WTC11 (cell line): ENCODE measurements around the gene RAB4A. TPM values are rescaled to one million over a fixed set of nuclear protein-coding genes. Genes with fewer than 3 reads are reported as not detected.

ENCODE experiments used
- ATAC-seq: fragments of 200-7000 bp; cut with Tn5 transposase; 2 replicates; pipeline ENCODE4 v1.10.0; 2021; ENCODE audit warnings: mild to moderate bottlenecking, moderate library complexity
- CTCF ChIA-PET: fragments of 300-600 bp; sonication (Branson Sonifier 250); formaldehyde crosslinking; loops from one replicate; lab custom pipeline; 2021; ENCODE audit warnings: antibody characterized with exemption; lab: Charles Lee
- POLR2A ChIA-PET: fragments of 350-600 bp; sonication (Branson Sonifier 250); formaldehyde crosslinking; loops from one replicate; lab custom pipeline; 2021; ENCODE audit warnings: antibody characterized with exemption; lab: Charles Lee
- DNase-seq: peaks from one replicate; pipeline ENCODE4 v3.0.0; 2021; ENCODE audit warnings: low spot score
- H3K27ac Mint-ChIP-seq: 2 replicates; pipeline ENCODE4 v1.8.0; 2021; ENCODE audit warnings: mixed read lengths
- H3K27me3 Mint-ChIP-seq: 2 replicates; pipeline ENCODE4 v1.8.0; 2021; ENCODE audit warnings: low read depth, mild to moderate bottlenecking, moderate library complexity, mixed read lengths
- H3K36me3 Mint-ChIP-seq: 2 replicates; pipeline ENCODE4 v1.8.0; 2021; ENCODE audit warnings: mixed read lengths
- H3K4me1 Mint-ChIP-seq: 2 replicates; pipeline ENCODE4 v1.8.0; 2022; ENCODE audit warnings: mixed read lengths
- H3K4me3 Mint-ChIP-seq: 2 replicates; pipeline ENCODE4 v1.8.0; 2021; ENCODE audit warnings: mild to moderate bottlenecking, moderate library complexity, mixed read lengths
- H3K9me3 Mint-ChIP-seq: 2 replicates; pipeline ENCODE4 v1.8.0; 2021; ENCODE audit warnings: mixed read lengths
- EMX1 ChIP-seq: fragments of 250-450 bp; sonication (Bioruptor Pico); IDR thresholded peaks from 2 replicates; pipeline ENCODE4 v1.8.0; 2021; ENCODE audit warnings: mild to moderate bottlenecking
- ETV6 ChIP-seq: sonication (generic); formaldehyde crosslinking; IDR thresholded peaks from 2 replicates; pipeline ENCODE4 v1.8.1; 2022; ENCODE audit warnings: mild to moderate bottlenecking, missing genetic modification reagents
- JAZF1 ChIP-seq: fragments of 250-450 bp; sonication (Bioruptor Pico); IDR thresholded peaks from 2 replicates; pipeline ENCODE4 v1.9.0; 2021; ENCODE audit warnings: moderate library complexity, mild to moderate bottlenecking, inconsistent platforms
- NR3C1 ChIP-seq: sonication (generic); formaldehyde crosslinking; conservative IDR thresholded peaks from 2 replicates; pipeline ENCODE4 v1.8.1; 2023; ENCODE audit warnings: low read depth, mild to moderate bottlenecking, missing genetic modification reagents
- PRRX2 ChIP-seq: fragments of 250-450 bp; sonication (Bioruptor Pico); IDR thresholded peaks from 2 replicates; pipeline ENCODE4 v1.8.0; 2021; ENCODE audit warnings: mild to moderate bottlenecking
- SP1 ChIP-seq: sonication (generic); formaldehyde crosslinking; conservative IDR thresholded peaks from 2 replicates; pipeline ENCODE4 v1.8.1; 2022; ENCODE audit warnings: missing genetic modification reagents
- TEAD4 ChIP-seq: sonication (generic); formaldehyde crosslinking; IDR thresholded peaks from 2 replicates; pipeline ENCODE4 v1.8.0; 2022; ENCODE audit warnings: mild to moderate bottlenecking, missing genetic modification reagents
- ZBTB21 ChIP-seq: sonication (generic); formaldehyde crosslinking; IDR thresholded peaks from 2 replicates; pipeline ENCODE4 v1.8.1; 2023; ENCODE audit warnings: mild to moderate bottlenecking, missing genetic modification reagents, borderline replicate concordance
- ZNF121 ChIP-seq: sonication (generic); formaldehyde crosslinking; IDR thresholded peaks from 2 replicates; pipeline ENCODE4 v1.8.0; 2023; ENCODE audit warnings: missing genetic modification reagents
- ZNF263 ChIP-seq: sonication (generic); formaldehyde crosslinking; IDR thresholded peaks from 2 replicates; pipeline ENCODE4 v1.8.1; 2022; ENCODE audit warnings: low read depth, mild to moderate bottlenecking, moderate library complexity, missing genetic modification reagents
- total RNA-seq: library from RNA; stranded (reverse); gene quantifications from 3 replicates; pipeline ENCODE4 v1.2.3, GENCODE V29; 2021
- TF ChIP-seq, protein P1 (sequence below): sonication (generic); formaldehyde crosslinking; IDR thresholded peaks from 2 replicates; pipeline ENCODE4 v1.8.0; 2022; ENCODE audit warnings: mild to moderate bottlenecking, missing genetic modification reagents
- TF ChIP-seq, protein P2 (sequence below): sonication (generic); formaldehyde crosslinking; IDR thresholded peaks from 2 replicates; pipeline ENCODE4 v1.8.1; 2022; ENCODE audit warnings: mild to moderate bottlenecking, missing genetic modification reagents, moderate library complexity, borderline replicate concordance
- TF ChIP-seq, protein P3 (sequence below): sonication (generic); formaldehyde crosslinking; IDR thresholded peaks from 2 replicates; pipeline ENCODE4 v1.8.0; 2023; ENCODE audit warnings: mild to moderate bottlenecking, missing genetic modification reagents
- TF ChIP-seq, protein P4 (sequence below): sonication (generic); formaldehyde crosslinking; IDR thresholded peaks from 2 replicates; pipeline ENCODE4 v1.8.0; 2022; ENCODE audit warnings: mild to moderate bottlenecking, missing genetic modification reagents
- TF ChIP-seq, protein P5 (sequence below): sonication (generic); formaldehyde crosslinking; IDR thresholded peaks from 2 replicates; pipeline ENCODE4 v1.8.1; 2022; ENCODE audit warnings: missing genetic modification reagents, borderline replicate concordance
- TF ChIP-seq, protein P6 (sequence below): sonication (generic); formaldehyde crosslinking; IDR thresholded peaks from 2 replicates; pipeline ENCODE4 v1.8.1; 2023; ENCODE audit warnings: mild to moderate bottlenecking, missing genetic modification reagents, borderline replicate concordance
- TF ChIP-seq, protein P7 (sequence below): sonication (generic); formaldehyde crosslinking; IDR thresholded peaks from 2 replicates; pipeline ENCODE4 v1.8.0; 2023; ENCODE audit warnings: missing genetic modification reagents, mild to moderate bottlenecking, borderline replicate concordance
- TF ChIP-seq, protein P8 (sequence below): fragments of 250-450 bp; sonication (Bioruptor Pico); IDR thresholded peaks from 2 replicates; pipeline ENCODE4 v1.8.0; 2021; ENCODE audit warnings: mild to moderate bottlenecking

The RAB4A gene
- total RNA-seq, 1 experiment from 2014 or later: 67.9 TPM

DNA sequence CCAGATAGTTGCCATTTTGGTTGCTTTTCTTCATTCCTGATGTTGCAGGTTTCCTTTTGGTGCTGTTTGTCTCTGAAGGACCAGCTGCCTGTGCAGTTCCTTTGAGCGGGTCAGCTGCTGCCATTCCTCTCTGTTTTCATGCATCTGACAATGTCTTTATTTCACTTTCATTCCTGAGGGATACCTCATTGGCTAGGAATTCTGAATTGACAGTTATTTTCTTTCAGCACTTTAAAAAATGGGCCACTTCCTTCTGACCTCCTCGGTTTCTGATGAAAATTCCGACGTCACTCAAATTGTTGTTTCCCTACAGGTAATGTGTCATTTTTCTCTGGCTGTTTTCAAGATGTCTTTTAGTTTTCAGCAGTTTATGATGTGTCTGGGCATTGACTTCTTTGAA is 47.1 kb downstream of the RAB4A start:
- Mint-ChIP-seq H3K4me1 (no peaks in the 10 kb centered on the region), H3K27me3 (no peaks in the 10 kb centered on the region), H3K4me3 (no peak overlapping the region), H3K27ac (no peak overlapping the region), H3K36me3 (peaks cover 4% of the 10 kb centered on the region)
- DNase-seq (no peak), ATAC-seq (no peak)
- ChIA-PET CTCF (no interaction called here), POLR2A (no interaction called here)
- TF ChIP-seq, protein P1, sequence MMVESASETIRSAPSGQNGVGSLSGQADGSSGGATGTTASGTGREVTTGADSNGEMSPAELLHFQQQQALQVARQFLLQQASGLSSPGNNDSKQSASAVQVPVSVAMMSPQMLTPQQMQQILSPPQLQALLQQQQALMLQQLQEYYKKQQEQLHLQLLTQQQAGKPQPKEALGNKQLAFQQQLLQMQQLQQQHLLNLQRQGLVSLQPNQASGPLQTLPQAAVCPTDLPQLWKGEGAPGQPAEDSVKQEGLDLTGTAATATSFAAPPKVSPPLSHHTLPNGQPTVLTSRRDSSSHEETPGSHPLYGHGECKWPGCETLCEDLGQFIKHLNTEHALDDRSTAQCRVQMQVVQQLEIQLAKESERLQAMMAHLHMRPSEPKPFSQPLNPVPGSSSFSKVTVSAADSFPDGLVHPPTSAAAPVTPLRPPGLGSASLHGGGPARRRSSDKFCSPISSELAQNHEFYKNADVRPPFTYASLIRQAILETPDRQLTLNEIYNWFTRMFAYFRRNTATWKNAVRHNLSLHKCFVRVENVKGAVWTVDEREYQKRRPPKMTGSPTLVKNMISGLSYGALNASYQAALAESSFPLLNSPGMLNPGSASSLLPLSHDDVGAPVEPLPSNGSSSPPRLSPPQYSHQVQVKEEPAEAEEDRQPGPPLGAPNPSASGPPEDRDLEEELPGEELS (CRISPR knock-in tag): no peak
- TF ChIP-seq ZNF263 (no peak), JAZF1 (CRISPR knock-in tag) (no peak), EMX1 (no peak), PRRX2 (CRISPR knock-in tag) (no peak)
- TF ChIP-seq, protein P2, sequence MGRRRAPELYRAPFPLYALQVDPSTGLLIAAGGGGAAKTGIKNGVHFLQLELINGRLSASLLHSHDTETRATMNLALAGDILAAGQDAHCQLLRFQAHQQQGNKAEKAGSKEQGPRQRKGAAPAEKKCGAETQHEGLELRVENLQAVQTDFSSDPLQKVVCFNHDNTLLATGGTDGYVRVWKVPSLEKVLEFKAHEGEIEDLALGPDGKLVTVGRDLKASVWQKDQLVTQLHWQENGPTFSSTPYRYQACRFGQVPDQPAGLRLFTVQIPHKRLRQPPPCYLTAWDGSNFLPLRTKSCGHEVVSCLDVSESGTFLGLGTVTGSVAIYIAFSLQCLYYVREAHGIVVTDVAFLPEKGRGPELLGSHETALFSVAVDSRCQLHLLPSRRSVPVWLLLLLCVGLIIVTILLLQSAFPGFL: no peak
- TF ChIP-seq, protein P3, sequence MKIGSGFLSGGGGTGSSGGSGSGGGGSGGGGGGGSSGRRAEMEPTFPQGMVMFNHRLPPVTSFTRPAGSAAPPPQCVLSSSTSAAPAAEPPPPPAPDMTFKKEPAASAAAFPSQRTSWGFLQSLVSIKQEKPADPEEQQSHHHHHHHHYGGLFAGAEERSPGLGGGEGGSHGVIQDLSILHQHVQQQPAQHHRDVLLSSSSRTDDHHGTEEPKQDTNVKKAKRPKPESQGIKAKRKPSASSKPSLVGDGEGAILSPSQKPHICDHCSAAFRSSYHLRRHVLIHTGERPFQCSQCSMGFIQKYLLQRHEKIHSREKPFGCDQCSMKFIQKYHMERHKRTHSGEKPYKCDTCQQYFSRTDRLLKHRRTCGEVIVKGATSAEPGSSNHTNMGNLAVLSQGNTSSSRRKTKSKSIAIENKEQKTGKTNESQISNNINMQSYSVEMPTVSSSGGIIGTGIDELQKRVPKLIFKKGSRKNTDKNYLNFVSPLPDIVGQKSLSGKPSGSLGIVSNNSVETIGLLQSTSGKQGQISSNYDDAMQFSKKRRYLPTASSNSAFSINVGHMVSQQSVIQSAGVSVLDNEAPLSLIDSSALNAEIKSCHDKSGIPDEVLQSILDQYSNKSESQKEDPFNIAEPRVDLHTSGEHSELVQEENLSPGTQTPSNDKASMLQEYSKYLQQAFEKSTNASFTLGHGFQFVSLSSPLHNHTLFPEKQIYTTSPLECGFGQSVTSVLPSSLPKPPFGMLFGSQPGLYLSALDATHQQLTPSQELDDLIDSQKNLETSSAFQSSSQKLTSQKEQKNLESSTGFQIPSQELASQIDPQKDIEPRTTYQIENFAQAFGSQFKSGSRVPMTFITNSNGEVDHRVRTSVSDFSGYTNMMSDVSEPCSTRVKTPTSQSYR (CRISPR knock-in tag): no peak
- TF ChIP-seq, protein P4, sequence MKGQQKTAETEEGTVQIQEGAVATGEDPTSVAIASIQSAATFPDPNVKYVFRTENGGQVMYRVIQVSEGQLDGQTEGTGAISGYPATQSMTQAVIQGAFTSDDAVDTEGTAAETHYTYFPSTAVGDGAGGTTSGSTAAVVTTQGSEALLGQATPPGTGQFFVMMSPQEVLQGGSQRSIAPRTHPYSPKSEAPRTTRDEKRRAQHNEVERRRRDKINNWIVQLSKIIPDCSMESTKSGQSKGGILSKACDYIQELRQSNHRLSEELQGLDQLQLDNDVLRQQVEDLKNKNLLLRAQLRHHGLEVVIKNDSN: no peak
- TF ChIP-seq, protein P5, sequence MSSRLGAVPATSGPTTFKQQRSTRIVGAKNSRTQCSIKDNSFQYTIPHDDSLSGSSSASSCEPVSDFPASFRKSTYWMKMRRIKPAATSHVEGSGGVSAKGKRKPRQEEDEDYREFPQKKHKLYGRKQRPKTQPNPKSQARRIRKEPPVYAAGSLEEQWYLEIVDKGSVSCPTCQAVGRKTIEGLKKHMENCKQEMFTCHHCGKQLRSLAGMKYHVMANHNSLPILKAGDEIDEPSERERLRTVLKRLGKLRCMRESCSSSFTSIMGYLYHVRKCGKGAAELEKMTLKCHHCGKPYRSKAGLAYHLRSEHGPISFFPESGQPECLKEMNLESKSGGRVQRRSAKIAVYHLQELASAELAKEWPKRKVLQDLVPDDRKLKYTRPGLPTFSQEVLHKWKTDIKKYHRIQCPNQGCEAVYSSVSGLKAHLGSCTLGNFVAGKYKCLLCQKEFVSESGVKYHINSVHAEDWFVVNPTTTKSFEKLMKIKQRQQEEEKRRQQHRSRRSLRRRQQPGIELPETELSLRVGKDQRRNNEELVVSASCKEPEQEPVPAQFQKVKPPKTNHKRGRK: no peak
- TF ChIP-seq, all 79 proteins: peak for 0
- H3K9me3 Mint-ChIP-seq: no peaks in the 10 kb centered on the region

DNA sequence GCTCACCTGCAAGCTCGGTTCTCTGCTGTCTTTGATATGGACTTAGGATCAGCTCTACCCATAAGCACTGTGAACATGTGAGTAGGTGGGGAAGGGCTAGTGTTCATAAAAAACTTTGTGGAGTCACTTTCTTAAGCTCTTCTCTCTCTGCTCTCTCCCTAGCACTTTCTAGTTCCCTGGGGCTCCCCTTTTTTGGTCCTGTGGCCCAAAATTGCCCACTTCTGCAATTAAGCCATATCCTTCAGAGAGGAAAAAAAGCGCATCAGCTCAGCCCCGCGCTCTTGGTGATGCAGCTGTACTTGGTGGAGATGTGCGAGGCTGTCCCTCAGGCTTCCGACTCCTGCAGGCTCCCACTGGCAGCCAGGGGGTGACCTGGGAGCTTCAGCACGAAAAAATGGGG is 48.6 kb downstream of the RAB4A start:
- ATAC-seq (no peak), DNase-seq (no peak)
- Mint-ChIP-seq H3K27me3 (no peaks in the 10 kb centered on the region), H3K27ac (no peak overlapping the region), H3K4me3 (no peak overlapping the region), H3K9me3 (no peaks in the 10 kb centered on the region), H3K36me3 (peaks cover 12% of the 10 kb centered on the region), H3K4me1 (no peaks in the 10 kb centered on the region)
- TF ChIP-seq SP1 (no peak), ZBTB21 (CRISPR knock-in tag) (no peak), TEAD4 (CRISPR knock-in tag) (no peak), NR3C1 (CRISPR knock-in tag) (no peak), ZNF121 (CRISPR knock-in tag) (no peak), ETV6 (CRISPR knock-in tag) (no peak)
- TF ChIP-seq, protein P6, sequence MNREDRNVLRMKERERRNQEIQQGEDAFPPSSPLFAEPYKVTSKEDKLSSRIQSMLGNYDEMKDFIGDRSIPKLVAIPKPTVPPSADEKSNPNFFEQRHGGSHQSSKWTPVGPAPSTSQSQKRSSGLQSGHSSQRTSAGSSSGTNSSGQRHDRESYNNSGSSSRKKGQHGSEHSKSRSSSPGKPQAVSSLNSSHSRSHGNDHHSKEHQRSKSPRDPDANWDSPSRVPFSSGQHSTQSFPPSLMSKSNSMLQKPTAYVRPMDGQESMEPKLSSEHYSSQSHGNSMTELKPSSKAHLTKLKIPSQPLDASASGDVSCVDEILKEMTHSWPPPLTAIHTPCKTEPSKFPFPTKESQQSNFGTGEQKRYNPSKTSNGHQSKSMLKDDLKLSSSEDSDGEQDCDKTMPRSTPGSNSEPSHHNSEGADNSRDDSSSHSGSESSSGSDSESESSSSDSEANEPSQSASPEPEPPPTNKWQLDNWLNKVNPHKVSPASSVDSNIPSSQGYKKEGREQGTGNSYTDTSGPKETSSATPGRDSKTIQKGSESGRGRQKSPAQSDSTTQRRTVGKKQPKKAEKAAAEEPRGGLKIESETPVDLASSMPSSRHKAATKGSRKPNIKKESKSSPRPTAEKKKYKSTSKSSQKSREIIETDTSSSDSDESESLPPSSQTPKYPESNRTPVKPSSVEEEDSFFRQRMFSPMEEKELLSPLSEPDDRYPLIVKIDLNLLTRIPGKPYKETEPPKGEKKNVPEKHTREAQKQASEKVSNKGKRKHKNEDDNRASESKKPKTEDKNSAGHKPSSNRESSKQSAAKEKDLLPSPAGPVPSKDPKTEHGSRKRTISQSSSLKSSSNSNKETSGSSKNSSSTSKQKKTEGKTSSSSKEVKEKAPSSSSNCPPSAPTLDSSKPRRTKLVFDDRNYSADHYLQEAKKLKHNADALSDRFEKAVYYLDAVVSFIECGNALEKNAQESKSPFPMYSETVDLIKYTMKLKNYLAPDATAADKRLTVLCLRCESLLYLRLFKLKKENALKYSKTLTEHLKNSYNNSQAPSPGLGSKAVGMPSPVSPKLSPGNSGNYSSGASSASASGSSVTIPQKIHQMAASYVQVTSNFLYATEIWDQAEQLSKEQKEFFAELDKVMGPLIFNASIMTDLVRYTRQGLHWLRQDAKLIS: no peak
- TF ChIP-seq, protein P7, sequence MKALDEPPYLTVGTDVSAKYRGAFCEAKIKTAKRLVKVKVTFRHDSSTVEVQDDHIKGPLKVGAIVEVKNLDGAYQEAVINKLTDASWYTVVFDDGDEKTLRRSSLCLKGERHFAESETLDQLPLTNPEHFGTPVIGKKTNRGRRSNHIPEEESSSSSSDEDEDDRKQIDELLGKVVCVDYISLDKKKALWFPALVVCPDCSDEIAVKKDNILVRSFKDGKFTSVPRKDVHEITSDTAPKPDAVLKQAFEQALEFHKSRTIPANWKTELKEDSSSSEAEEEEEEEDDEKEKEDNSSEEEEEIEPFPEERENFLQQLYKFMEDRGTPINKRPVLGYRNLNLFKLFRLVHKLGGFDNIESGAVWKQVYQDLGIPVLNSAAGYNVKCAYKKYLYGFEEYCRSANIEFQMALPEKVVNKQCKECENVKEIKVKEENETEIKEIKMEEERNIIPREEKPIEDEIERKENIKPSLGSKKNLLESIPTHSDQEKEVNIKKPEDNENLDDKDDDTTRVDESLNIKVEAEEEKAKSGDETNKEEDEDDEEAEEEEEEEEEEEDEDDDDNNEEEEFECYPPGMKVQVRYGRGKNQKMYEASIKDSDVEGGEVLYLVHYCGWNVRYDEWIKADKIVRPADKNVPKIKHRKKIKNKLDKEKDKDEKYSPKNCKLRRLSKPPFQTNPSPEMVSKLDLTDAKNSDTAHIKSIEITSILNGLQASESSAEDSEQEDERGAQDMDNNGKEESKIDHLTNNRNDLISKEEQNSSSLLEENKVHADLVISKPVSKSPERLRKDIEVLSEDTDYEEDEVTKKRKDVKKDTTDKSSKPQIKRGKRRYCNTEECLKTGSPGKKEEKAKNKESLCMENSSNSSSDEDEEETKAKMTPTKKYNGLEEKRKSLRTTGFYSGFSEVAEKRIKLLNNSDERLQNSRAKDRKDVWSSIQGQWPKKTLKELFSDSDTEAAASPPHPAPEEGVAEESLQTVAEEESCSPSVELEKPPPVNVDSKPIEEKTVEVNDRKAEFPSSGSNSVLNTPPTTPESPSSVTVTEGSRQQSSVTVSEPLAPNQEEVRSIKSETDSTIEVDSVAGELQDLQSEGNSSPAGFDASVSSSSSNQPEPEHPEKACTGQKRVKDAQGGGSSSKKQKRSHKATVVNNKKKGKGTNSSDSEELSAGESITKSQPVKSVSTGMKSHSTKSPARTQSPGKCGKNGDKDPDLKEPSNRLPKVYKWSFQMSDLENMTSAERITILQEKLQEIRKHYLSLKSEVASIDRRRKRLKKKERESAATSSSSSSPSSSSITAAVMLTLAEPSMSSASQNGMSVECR (CRISPR knock-in tag): no peak
- TF ChIP-seq, protein P8, sequence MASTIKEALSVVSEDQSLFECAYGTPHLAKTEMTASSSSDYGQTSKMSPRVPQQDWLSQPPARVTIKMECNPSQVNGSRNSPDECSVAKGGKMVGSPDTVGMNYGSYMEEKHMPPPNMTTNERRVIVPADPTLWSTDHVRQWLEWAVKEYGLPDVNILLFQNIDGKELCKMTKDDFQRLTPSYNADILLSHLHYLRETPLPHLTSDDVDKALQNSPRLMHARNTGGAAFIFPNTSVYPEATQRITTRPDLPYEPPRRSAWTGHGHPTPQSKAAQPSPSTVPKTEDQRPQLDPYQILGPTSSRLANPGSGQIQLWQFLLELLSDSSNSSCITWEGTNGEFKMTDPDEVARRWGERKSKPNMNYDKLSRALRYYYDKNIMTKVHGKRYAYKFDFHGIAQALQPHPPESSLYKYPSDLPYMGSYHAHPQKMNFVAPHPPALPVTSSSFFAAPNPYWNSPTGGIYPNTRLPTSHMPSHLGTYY (CRISPR knock-in tag): no peak
- CTCF ChIA-PET: interaction anchor here (0.9 to 1.4 kb wide), 3 partner anchors 16 to 163 kb away, joined by 4 read pairs; no protein-coding TSS in a partner anchor
- POLR2A ChIA-PET: interaction anchor here (0.7 kb wide), 1 partner anchor 628 kb away, joined by 3 read pairs; no protein-coding TSS in a partner anchor
